Transverse colon (tissue), 4 donors: ENCODE results near the gene B3GNT3. TPM values are rescaled to one million over a fixed set of nuclear protein-coding genes. Genes with fewer than 3 reads are reported as not detected.

Experiments used
- DNase-seq: peaks from one replicate; pipeline ENCODE4 v3.0.0-alpha.2; 2019
- H3K27ac ChIP-seq, 4 donors: fragments of 200-600 bp; sonication (generic); 2 replicates each; pipeline ENCODE4 v1.5.1; 2016 to 2018; ENCODE audit warnings: inconsistent platforms in 4 of 4
- H3K27me3 ChIP-seq: fragments of 200-600 bp; sonication (generic); 2 replicates; pipeline ENCODE4 v1.5.1; 2017; ENCODE audit warnings: inconsistent platforms
- H3K36me3 ChIP-seq, 4 donors: fragments of 200-600 bp; sonication (generic); 2 replicates each; pipeline ENCODE4 v1.5.1; 2017 to 2019; ENCODE audit warnings: inconsistent platforms in 4 of 4
- H3K4me1 ChIP-seq, 4 donors: fragments of 200-600 bp; sonication (generic); 2 replicates each; pipeline ENCODE4 v1.5.1; 2017 to 2020; ENCODE audit warnings: inconsistent platforms in 4 of 4
- H3K4me3 ChIP-seq, 4 donors: fragments of 200-600 bp; sonication (generic); 1 replicate in 1 of 4; 2 replicates in 3 of 4; pipeline versions ENCODE4 v1.5.1 to v1.6.1; 2017 to 2019; ENCODE audit warnings: inconsistent platforms in 4 of 4
- H3K9me3 ChIP-seq, 2 donors: fragments of 200-600 bp; sonication (generic); 2 replicates each; pipeline ENCODE4 v1.5.1; 2017 to 2019; ENCODE audit warnings: inconsistent platforms in 2 of 2
- EP300 ChIP-seq: sonication (generic); formaldehyde crosslinking; IDR thresholded peaks from one replicate; pipeline ENCODE4 v1.6.1; 2017; ENCODE audit warnings: antibody characterized with exemption, low read depth
- POLR2A ChIP-seq: fragments of 450-650 bp; IDR thresholded peaks from one replicate; pipeline ENCODE4 v1.6.1; 2016; ENCODE audit warnings: antibody characterized with exemption, mild to moderate bottlenecking, moderate library complexity
- POLR2AphosphoS5 ChIP-seq, 3 donors: sonication (generic); formaldehyde crosslinking; IDR thresholded peaks; one replicate each; pipeline ENCODE4 v1.6.1; 2016; ENCODE audit warnings: antibody characterized with exemption in 3 of 3
- WGBS, 2 donors: methylation state at CpG; one replicate each; pipeline ENCODE4 v1.1.5; 2018; ENCODE audit warnings: low coverage in 1 of 2; 5-methylcytosine and 5-hydroxymethylcytosine counted together
- in situ Hi-C, 4 donors: fragments of 200-750 bp; cut with MboI; loops; one replicate each; pipeline versions ENCODE4 v1.15.0 to v1.15.1; 2017; ENCODE audit warnings: low sequenced_read_pairs in 3 of 4, low pct_ligation_motif_present in 1 of 4, low pct_unique_long_range_greater_than_20kb in 1 of 4
- intact Hi-C: fragments of 100-400 bp; cut with DNase I; formaldehyde crosslinking; loops from one replicate; pipeline ENCODE4 v1.15.1; 2023; ENCODE audit warnings: low total_unique reads
- total RNA-seq, 4 donors: library from RNA; depleted of rRNA; stranded (reverse); fragments of >200 nt; gene quantifications; one replicate each; pipeline ENCODE4 v1.1.0, GENCODE V29; 2016
- TF ChIP-seq, protein P1 (sequence below), 5 experiments: fragments of 200-600 bp in 3 of 5; fragments of 450-650 bp in 2 of 5; sonication (generic) in 3 of 5; IDR thresholded peaks; 1 replicate in 2 of 5; 2 replicates in 3 of 5; pipeline ENCODE4 v1.5.1; 2016 to 2017; ENCODE audit warnings: antibody characterized with exemption in 5 of 5, inconsistent platforms in 3 of 5, mild to moderate bottlenecking in 2 of 5, moderate library complexity in 1 of 5

The B3GNT3 gene
- total RNA-seq, 4 donors from 2014 or later = 52.1 to 180 (median 144) TPM

DNA sequence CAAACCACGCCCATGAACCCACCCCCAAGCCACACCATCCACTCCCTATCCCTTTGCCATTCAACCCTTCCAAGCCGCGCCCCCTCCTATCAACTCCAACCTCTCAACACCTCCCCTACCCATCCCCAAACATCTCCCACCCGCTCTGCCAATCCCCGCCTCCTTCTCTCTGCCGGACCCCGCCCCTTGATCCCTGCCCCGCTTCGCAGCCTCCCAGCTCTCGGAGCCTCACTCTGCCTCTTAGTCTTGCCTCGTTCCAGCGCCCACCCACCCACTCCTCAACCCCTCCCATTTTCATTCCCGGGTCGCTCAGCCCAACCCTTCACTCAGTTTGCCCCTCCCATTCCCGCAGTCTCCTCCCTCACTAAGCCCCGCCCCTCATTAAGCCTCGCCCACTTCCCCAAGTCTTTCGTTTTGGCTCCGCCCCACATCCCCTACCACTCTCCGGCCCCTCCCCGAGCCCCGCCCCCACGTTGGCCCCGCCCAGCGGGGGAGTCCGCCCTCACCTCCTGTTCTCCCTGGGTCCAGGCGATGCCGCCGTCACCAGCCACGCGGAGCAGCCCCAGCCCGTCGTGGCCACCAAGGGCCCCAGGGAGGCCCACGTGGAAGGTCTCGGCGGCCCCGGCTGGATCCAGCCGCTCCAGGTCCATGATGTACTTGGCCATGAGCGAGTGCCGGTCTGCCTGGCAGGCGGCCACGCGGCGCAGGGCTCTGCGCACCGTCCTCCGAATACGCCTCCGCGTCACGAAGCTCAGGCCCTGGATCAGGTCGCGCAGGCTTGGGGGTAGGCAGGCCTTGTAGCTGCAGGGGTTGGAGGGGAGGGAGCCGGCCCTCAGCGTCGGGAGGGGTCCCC lies 47.1 kb downstream of the B3GNT3 start:
- Histone ChIP-seq H3K27me3 (peaks cover 44% of the 10 kb centered on the region), H3K4me1 (peaks cover 0 to 21% (median 13%) of the 10 kb centered on the region in 4 donors), H3K36me3 (no peaks in the 10 kb centered on the region), H3K27ac (no peak overlapping the region), H3K4me3 (peak overlapping the region in 2 of 4 donors; percentile 17 to 20), H3K9me3 (no peaks in the 10 kb centered on the region)
- TF ChIP-seq POLR2A (no peak), EP300 (no peak), POLR2AphosphoS5 (IDR thresholded peaks at IDR 0.05) (no peak)
- TF ChIP-seq, protein P1, sequence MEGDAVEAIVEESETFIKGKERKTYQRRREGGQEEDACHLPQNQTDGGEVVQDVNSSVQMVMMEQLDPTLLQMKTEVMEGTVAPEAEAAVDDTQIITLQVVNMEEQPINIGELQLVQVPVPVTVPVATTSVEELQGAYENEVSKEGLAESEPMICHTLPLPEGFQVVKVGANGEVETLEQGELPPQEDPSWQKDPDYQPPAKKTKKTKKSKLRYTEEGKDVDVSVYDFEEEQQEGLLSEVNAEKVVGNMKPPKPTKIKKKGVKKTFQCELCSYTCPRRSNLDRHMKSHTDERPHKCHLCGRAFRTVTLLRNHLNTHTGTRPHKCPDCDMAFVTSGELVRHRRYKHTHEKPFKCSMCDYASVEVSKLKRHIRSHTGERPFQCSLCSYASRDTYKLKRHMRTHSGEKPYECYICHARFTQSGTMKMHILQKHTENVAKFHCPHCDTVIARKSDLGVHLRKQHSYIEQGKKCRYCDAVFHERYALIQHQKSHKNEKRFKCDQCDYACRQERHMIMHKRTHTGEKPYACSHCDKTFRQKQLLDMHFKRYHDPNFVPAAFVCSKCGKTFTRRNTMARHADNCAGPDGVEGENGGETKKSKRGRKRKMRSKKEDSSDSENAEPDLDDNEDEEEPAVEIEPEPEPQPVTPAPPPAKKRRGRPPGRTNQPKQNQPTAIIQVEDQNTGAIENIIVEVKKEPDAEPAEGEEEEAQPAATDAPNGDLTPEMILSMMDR (IDR thresholded peaks at IDR 0.05) = no peak
- DNase-seq = peak; percentile 80
- WGBS, 2 donors = 8 to 47% methylated on average over 5 to 55 of the region's 56 CpGs
- in situ Hi-C loops = no loop called here
- intact Hi-C loops = no loop called here

DNA sequence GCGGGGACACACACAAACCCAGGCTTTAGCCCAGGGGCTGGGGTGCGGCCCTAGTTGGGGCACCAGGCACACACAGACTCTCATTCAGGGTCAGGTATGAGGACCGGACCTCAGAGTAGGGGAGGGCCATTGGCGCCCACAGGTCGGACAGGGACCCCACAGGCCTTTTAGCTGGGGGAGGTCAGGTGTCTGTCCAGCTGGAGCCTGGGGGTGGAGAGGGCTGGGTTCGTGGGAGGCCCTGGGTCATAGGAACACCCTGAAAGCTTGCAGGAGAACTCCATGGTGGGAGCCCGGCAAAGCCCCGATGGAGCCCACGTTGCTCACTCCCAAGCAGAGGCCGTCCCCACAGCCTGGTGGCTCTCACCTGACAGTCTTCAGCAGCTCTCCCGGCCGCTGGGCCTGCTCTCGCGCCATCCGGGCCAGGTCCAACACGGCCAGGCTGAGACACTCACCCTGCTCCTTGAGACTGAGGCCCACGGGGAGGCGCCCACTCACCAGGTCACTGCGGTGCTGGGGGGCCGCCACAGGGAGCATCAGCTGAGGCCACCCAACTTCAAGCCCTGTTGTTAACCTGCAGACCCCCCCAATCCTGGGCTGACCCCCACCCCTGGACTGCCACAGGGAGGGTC lies 47.8 kb downstream of the B3GNT3 start:
- Histone ChIP-seq H3K9me3 (no peaks in the 10 kb centered on the region), H3K4me1 (peaks cover 0 to 26% (median 16%) of the 10 kb centered on the region in 4 donors), H3K4me3 (peak overlapping the region in 1 of 4 donors; percentile 20), H3K27me3 (peaks cover 52% of the 10 kb centered on the region), H3K27ac (no peak overlapping the region), H3K36me3 (no peaks in the 10 kb centered on the region)
- TF ChIP-seq, protein P1 (IDR thresholded peaks at IDR 0.05) = no peak
- no peak for TF ChIP-seq POLR2AphosphoS5 (IDR thresholded peaks at IDR 0.05)
- TF ChIP-seq EP300 = no peak
- no peak for TF ChIP-seq POLR2A
- no peak for DNase-seq
- intact Hi-C loops (no loop called here), in situ Hi-C loops (no loop called here)
- WGBS, 2 donors = 97% methylated on average over 11 of the region's 20 CpGs; no CpG with 5 or more reads in 1 of the 2 donors

DNA sequence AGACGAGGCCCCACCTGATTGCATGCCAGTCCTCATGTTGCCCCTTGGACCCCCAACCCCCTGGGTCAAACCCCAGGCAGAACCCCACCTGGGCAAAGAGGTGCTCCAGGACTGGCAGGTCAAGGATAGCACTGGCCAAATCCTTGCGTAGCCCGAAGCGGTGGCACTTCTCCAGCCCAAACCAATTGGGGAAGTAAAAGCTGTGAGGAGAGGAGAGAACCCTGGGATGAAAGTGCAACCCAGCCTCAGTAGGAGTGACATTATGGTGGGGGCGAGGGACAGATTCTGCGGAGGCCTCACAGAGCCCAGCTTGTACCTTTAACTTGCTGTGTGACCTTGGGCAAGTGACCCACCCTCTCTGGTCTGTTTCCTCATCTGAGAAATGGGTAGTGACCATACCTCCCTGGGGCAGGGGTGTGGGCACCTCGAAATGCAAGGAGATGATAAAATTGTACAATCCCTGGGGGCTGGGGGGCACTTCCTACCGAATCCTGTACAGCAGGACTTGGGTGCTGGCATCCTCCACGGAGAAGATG lies 48.4 kb downstream of the B3GNT3 start:
- TF ChIP-seq POLR2AphosphoS5 (IDR thresholded peaks at IDR 0.05) (no peak), EP300 (no peak), POLR2A (no peak)
- TF ChIP-seq, protein P1 (IDR thresholded peaks at IDR 0.05) = no peak
- DNase-seq = no peak
- no peaks in the 10 kb centered on the region for H3K36me3 ChIP-seq
- WGBS, 2 donors = 79 to 88% methylated on average over 2 to 8 of the region's 9 CpGs
- H3K4me1 ChIP-seq = peaks cover 0 to 32% (median 18%) of the 10 kb centered on the region in 4 donors
- H3K27me3 ChIP-seq = peaks cover 53% of the 10 kb centered on the region
- intact Hi-C loops = no loop called here
- H3K4me3 ChIP-seq = no peak overlapping the region
- no peaks in the 10 kb centered on the region for H3K9me3 ChIP-seq
- no peak overlapping the region for H3K27ac ChIP-seq
- in situ Hi-C loops = no loop called here

- Histone ChIP-seq H3K4me3 (no peak overlapping the region), H3K27me3 (peaks cover 53% of the 10 kb centered on the region), H3K27ac (no peak overlapping the region), H3K9me3 (no peaks in the 10 kb centered on the region), H3K4me1 (peaks cover 0 to 38% (median 18%) of the 10 kb centered on the region in 4 donors), H3K36me3 (no peaks in the 10 kb centered on the region)
- DNase-seq = no peak
- WGBS, 2 donors = 70 to 86% methylated on average over 5 to 14 of the region's 14 CpGs
- TF ChIP-seq, protein P1 (IDR thresholded peaks at IDR 0.05) = no peak
- in situ Hi-C loops = no loop called here
- intact Hi-C loops = no loop called here
Observed at GRCh38 chr19:17843908-17844490, 49.1 kb downstream of the B3GNT3 start.
